ENCODE results near the gene TSR3.

DNA sequence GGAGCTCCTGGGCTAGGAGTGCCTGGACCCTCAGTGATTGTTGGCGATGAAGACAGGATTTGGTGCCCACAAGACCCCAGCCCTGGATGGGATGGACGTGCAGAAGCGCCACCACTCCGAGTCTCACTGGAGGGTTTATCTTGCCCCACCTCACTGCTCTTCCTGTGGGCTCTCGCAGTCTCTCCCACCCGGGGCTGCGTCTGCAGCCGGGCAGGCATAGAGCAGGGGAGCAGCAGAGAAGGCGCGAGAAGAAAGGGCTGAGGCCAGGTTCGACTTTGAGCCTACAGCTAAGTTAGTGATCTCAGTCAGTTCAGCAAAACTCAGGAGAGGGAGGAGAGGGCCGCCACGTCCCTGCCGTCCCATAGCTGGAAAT is 35.7 kb downstream of the TSR3 start:
- TF ChIP-seq POLR2A (IDR thresholded peaks at IDR 0.05): no peak
- no peak for TF ChIP-seq CTCF (IDR thresholded peaks at IDR 0.05)

Data from heart left ventricle (tissue), 13 donors.